Testis (tissue), 2 donors: Measurements from ENCODE around the gene NDUFA13.

Source experiments
- POLR2A ChIP-seq: fragments of 450-650 bp; IDR thresholded peaks from one replicate; pipeline ENCODE4 v1.6.1; 2017; ENCODE audit warnings: antibody characterized with exemption, mild to moderate bottlenecking, moderate library complexity
- TF ChIP-seq, protein P1 (sequence below), 3 experiments: fragments of 450-650 bp in 2 of 3; fragments of 200-600 bp in 1 of 3; sonication (generic) in 1 of 3; IDR thresholded peaks; one replicate each; pipeline ENCODE4 v1.5.1; 2016 to 2019; ENCODE audit warnings: antibody characterized with exemption in 3 of 3, mild to moderate bottlenecking in 2 of 3, moderate library complexity in 1 of 3

DNA sequence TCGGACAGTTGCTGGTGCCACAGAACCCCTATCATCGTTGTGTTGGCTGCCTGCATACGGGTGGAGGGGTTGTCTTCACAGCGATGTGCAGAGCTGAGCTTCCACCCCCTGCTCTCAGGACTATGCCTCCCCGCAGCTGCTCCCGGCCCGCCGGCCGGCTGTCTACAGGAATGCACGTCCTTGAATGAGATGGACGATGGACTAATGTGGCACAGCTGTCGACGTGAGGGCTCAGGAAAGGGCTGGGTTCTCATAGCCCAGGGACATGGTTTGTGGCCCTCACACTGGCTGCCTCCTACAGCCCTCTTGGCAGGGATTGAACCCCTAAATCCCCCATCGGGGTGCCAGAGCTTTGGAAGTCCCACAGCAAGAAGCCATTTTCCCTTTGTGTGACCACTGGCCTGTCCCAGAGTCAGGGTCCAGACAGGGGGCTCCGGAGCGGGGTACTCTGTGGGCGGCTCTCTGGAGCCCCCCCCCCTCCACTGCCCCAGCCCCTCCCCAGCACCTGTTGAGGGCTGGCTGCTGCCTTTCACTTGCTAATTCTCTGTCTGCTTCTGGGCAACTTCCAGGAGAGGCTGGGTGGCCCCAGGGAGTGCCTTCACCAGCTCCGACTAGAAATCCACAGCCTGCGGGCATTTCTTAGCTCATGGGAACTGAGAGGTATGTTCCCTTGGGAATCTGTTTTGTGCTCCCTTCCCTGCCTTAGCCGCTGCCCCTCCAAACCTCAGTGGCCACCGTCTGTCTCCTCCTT is 40.8 kb upstream of the NDUFA13 start:
- no peak for TF ChIP-seq POLR2A
- TF ChIP-seq, protein P1, sequence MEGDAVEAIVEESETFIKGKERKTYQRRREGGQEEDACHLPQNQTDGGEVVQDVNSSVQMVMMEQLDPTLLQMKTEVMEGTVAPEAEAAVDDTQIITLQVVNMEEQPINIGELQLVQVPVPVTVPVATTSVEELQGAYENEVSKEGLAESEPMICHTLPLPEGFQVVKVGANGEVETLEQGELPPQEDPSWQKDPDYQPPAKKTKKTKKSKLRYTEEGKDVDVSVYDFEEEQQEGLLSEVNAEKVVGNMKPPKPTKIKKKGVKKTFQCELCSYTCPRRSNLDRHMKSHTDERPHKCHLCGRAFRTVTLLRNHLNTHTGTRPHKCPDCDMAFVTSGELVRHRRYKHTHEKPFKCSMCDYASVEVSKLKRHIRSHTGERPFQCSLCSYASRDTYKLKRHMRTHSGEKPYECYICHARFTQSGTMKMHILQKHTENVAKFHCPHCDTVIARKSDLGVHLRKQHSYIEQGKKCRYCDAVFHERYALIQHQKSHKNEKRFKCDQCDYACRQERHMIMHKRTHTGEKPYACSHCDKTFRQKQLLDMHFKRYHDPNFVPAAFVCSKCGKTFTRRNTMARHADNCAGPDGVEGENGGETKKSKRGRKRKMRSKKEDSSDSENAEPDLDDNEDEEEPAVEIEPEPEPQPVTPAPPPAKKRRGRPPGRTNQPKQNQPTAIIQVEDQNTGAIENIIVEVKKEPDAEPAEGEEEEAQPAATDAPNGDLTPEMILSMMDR (IDR thresholded peaks at IDR 0.05) = no peak
